NCI-H2227 (cell line): ENCODE data around the gene EVL.

Source experiments
- DNase-seq: peaks from one replicate; lab custom pipeline; 2025; ENCODE audit not compliant: unreplicated experiment; lab: John Stamatoyannopoulos, UW

EVL gene

DNA sequence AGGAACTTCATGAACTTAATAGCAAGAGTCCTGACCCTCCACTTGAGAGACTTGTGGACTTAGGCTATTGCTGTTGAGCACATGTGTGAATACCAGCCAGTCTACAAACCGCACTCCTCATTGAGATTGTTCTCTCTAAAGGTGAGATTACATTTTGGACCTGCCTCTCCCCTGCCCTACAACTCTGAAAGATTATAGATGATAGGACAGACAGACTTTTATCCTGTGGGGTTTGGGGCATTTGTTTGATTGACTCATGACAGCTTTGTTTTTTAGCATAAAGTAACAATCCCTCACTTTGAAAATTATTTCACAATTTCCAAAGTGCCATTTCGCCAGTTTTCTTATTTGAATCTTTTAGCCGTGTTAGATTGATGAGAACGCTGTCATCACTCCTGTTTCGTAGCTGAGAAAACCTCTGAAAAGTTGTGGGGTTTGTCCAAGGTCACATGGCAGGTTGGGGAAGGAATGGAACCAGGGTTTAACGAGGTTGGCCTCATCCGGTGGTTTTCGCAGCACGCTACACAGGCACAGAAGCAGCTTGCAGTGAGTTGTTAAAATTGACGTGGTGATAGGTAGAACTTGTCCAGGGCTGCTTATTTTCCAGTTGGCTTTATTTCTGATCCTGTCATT, 836 bp downstream of the EVL start:
- no peak for DNase-seq

GRCh38 chr14:100066962-100067361, 1.7 kb downstream of the EVL start:
- no peak for DNase-seq

DNA sequence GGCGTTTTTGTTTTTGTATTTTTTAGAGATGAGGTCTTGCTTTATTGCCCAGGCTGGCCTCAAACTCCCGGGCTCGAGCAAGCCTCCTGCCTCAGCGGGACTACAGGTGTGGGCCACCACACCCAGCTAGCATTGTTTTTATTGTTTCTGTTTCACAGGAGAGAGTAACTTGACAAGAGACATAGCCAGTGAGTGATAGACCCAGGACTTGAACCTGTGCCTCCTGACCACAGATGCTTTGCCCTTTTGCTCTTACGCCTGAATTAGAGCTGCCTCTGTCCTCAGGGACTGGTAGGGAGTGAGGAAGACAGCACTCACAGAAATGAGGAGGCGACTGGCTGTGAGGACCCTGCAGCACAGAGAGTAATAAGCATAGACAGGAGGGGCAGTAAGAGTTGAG, 2.3 kb downstream of the EVL start:
- no peak for DNase-seq

GRCh38 chr14:100067971-100068959, 3.0 kb downstream of the EVL start:
- no peak for DNase-seq

DNA sequence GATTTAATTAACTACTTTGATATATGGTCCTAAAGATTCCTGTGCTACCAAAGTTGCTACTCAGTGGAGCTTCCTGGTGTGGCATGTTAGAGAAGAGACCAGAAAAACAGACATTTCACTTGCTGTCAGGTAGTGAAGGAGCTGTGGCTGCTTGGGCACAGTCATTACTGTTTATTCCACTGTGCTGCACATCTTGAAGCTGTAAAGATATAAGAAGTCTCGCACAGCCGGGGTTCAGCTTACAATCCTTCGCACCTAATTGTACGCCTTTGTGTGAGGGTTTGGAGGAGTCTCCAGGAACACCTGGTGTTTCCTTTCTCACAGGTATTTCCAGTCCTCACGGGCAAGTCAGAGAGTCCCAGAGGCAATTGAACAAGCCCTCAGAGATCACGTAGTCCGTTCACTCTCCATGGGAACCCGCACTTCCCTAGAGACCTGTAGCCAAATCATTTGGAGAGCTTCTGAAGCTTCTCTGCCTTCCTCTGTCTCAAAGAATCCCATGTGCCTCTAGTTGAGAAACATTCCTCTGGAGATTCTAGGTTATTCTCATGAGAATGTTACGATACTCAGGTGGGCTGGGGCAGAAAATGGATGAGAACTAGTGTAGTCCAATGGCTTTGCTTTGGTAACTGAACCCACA, 4.1 kb downstream of the EVL start:
- no peak for DNase-seq

DNA sequence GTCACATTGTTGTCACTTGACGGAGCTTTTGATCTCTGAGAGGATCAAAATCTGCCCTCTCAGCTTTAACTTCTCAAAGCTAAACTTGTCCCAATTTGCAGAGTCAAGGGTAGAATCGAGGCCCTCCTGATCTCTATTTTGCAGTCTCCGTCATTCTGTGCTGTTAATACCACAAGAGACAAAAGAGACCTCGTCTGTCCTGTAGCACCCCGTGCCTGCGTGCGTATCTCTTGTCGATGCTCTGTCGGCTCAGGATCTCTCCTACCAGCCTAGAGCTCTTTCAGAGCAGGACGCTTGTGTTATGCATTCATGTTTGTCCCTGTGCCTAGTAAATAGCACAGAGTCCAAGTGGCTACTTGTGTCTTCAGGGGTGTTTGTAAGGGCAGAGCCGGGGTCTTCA, 5.1 kb downstream of the EVL start:
- no peak for DNase-seq

GRCh38 chr14:100071545-100071944, 6.3 kb downstream of the EVL start:
- no peak for DNase-seq

GRCh38 chr14:100072783-100073346, 7.6 kb downstream of the EVL start:
- no peak for DNase-seq

GRCh38 chr14:100073576-100074430, 8.6 kb downstream of the EVL start:
- no peak for DNase-seq

DNA sequence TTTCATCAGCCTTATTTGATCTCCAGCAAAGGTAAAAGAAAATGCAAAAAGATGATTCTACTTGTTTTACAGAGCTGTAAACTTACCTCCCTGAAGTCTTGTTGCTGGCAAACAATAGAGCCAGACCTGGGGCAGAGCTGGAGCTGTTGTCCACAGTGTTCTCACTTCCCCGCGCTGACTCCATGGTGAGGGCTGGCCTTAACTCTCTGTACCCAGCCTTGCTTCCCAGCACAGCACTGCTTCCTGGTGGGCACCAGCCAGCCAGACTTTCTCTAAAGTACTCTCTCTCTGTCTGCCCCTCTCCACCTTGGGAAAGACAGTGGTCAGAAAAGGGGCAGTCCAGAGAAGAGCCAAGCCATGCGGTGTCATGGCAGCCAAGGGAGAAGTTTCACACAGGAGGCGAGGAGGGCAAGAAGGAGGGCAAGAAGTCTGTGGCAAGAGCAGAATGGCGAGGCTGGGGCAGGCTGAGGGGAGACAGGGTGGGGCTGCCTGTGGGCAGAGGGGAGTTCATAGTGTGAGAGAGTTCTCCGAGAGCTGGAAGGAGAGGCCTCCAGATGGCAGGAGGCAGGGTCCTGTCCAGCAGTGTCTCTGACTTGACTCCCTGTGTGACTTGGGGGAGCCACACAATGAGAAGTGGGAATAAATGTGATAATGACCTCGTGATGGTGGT, 9.3 kb downstream of the EVL start:
- no peak for DNase-seq

DNA sequence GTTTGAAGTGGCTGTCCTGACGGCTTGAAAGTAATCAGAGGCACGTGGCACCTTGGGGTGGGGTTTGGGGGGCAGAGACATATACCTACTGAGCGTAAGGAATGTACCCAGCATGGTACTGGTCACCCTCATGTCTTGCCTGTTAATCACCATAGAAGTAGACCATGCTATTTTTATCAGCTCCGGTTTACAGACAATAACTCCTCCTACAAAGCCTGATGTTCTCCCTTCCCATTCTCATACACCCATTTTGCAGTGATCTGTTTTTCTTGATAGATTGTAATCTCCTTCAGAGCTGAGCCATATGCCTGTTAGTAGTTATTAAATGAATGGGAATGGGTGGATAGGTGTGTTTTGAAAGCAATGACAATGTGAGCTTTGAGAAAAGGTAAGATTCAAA, 10.5 kb downstream of the EVL start:
- DNase-seq, result no peak

GRCh38 chr14:100076133-100076532, 10.9 kb downstream of the EVL start:
- DNase-seq, result no peak

DNA sequence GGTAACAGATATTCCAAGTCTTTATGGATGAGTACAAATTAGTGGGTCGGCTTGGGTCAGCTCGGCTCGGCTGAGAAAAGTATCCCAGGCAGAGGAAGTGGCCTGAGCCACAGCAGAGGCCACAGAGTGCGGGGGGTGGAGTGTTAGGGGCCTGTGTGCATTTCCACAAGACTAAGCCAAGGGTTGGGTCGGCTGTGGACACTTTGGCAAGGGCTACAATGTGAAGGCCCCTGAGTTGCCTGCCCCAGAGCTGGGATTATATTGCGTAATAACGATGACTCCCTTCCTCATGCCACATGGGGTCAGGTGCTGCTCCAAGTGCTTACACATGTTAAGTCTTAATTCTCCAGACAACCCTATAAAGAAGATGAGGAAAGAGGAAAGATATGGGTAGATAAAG, 11.4 kb downstream of the EVL start:
- no peak for DNase-seq

- DNase-seq, result no peak
Measured at GRCh38 chr14:100077441-100077840, 12.2 kb downstream of the EVL start.

GRCh38 chr14:100078216-100078803, 13.1 kb downstream of the EVL start:
- no peak for DNase-seq

GRCh38 chr14:100078997-100079725, 13.9 kb downstream of the EVL start:
- DNase-seq, result no peak

DNA sequence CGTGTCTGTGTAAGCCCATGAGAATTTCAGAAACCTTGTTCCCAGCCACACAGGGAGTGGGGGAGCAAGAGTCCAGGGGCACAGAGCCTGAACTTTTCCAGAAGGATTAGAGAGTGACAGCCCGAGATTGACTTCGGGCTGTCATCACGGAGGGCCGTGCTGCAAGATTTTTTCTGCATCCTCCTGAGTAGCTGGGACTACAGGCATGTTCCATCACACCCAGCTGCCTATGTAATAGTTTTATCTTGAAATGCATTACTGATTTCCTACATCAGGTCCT, 14.4 kb downstream of the EVL start:
- no peak for DNase-seq

- DNase-seq, result no peak
Measured at GRCh38 chr14:100080206-100080605, 15.0 kb downstream of the EVL start.

DNA sequence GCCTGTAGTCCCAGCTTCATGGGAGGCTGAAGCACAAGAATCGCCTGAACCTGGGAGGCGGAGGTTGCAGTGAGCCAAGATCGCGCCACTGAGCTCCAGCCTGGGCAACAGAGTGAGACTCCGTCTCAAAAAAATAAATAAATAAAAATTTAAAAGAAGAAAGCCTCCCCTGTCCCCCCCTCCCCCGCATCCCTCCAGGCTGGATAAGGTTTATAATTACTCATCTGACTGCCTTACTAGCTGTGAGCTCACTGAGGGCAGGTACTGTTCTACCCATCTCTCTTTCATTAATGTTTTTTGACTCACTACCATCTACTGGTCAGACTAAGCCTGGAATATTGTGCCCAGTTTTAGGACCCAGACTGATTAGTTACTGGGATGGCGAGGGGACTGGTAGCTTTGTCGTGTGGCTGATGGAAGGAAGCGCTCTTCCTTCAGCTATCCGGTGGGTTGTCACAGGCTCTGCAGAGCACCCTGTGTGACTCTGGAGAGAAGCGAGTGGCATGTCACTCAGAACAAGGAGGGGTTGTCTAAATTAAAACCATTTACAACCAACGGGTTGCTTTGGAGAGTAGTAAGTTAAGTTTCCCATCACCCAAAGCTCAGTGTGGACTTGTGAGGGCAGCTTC, 16.9 kb downstream of the EVL start:
- DNase-seq, result no peak
